Left lung (tissue), 10 donors: ENCODE measurements around the gene RET. TPM values are rescaled to one million over a fixed set of nuclear protein-coding genes. Genes with fewer than 3 reads are reported as not detected.

Experiments used
- ATAC-seq: fragments of 200-7000 bp; cut with Tn5 transposase; one replicate; pipeline ENCODE4 v1.9.1; 2020; ENCODE audit warnings: moderate library complexity
- DNase-seq, 4 donors: peaks; one replicate each; pipeline ENCODE4 v3.0.0-alpha.2; 2013 to 2020
- H3K27ac ChIP-seq, 2 donors: fragments of 200-600 bp; sonication (generic) in 1 of 2; one replicate each; pipeline versions ENCODE4 v1.5.0 to v1.8.0; 2020 to 2021
- H3K27me3 ChIP-seq, 2 donors: fragments of 200-600 bp; sonication (generic) in 1 of 2; one replicate each; pipeline versions ENCODE4 v1.5.0 to v1.8.0; 2020 to 2021
- H3K36me3 ChIP-seq, 2 donors: fragments of 200-600 bp; sonication (generic) in 1 of 2; one replicate each; pipeline versions ENCODE4 v1.5.0 to v1.8.0; 2020 to 2021
- H3K4me1 ChIP-seq, 2 donors: fragments of 200-600 bp; one replicate each; pipeline ENCODE4 v1.8.0; 2021
- H3K4me3 ChIP-seq, 2 donors: fragments of 200-600 bp; sonication (generic) in 1 of 2; one replicate each; pipeline versions ENCODE4 v1.5.0 to v1.8.0; 2020 to 2021; ENCODE audit warnings: mild to moderate bottlenecking in 1 of 2
- H3K9me3 ChIP-seq, 2 donors: fragments of 200-600 bp; sonication (generic) in 1 of 2; one replicate each; pipeline versions ENCODE4 v1.5.0 to v1.8.0; 2020 to 2021
- CTCF ChIP-seq, 2 donors: fragments of 200-600 bp; sonication (generic) in 1 of 2; IDR thresholded peaks; one replicate each; pipeline versions ENCODE4 v1.5.0 to v1.8.0; 2021; ENCODE audit warnings: antibody characterized with exemption in 2 of 2
- intact Hi-C, 2 donors: fragments of 100-400 bp; cut with DNase I; formaldehyde crosslinking; loops; one replicate each; pipeline versions ENCODE4 v1.11.2 to v1.14.2; 2022
- polyA plus RNA-seq, 6 donors: library from polyadenylated mRNA; unstranded; fragments of 120-200 nt; gene quantifications; one replicate each; pipeline ENCODE4 v1.2.1, GENCODE V29; 2013; ENCODE audit not compliant: insufficient read length in 6 of 6
- total RNA-seq, 2 donors: library from RNA; stranded (reverse); fragmentation: NEBNext Ultra II Directional; extraction: Animal tissue kit (Norgen Biotek cat#: 25700); gene quantifications; one replicate each; pipeline ENCODE4 v1.2.1, GENCODE V29; 2021
- donor health status: DM: no; HTN: yes; CAD: no.
- donor health status: DM: no; HTN: no; CAD: no.

The RET gene
- total and polyA plus RNA-seq, 8 donors, result 0.97 to 3.8 (median 2.0) TPM

GRCh38 chr10:43106256-43107091, 29.6 kb downstream of the RET start:
- ATAC-seq, result no peak
- peaks cover 12 to 38% of the 10 kb centered on the region in 2 donors for H3K27me3 ChIP-seq
- peaks cover 8 to 25% of the 10 kb centered on the region in 2 donors for H3K4me1 ChIP-seq
- no peak for TF ChIP-seq CTCF (IDR thresholded peaks at IDR 0.05)
- no peaks in the 10 kb centered on the region for H3K9me3 ChIP-seq
- H3K36me3 ChIP-seq, result no peaks in the 10 kb centered on the region
- peak in 1 of 4 donors; percentile 78 for DNase-seq
- H3K4me3 ChIP-seq, result no peak overlapping the region
- H3K27ac ChIP-seq, result no peak overlapping the region
- intact Hi-C loops, result no loop called here

GRCh38 chr10:43108951-43109350, 32.1 kb downstream of the RET start:
- H3K27me3 ChIP-seq, result peaks cover 12 to 14% of the 10 kb centered on the region in 2 donors
- no peak overlapping the region for H3K4me3 ChIP-seq
- no peaks in the 10 kb centered on the region for H3K9me3 ChIP-seq
- no peak for ATAC-seq
- H3K36me3 ChIP-seq, result no peaks in the 10 kb centered on the region
- no peak for TF ChIP-seq CTCF (IDR thresholded peaks at IDR 0.05)
- intact Hi-C loops, result no loop called here
- H3K4me1 ChIP-seq, result peaks cover 8 to 25% of the 10 kb centered on the region in 2 donors
- peak in 1 of 4 donors; percentile 77 for DNase-seq
- no peak overlapping the region for H3K27ac ChIP-seq

- Histone ChIP-seq H3K9me3 (no peaks in the 10 kb centered on the region), H3K27ac (no peak overlapping the region), H3K4me3 (no peak overlapping the region), H3K36me3 (no peaks in the 10 kb centered on the region), H3K27me3 (peaks cover 6% of the 10 kb centered on the region in 2 donors), H3K4me1 (peaks cover 4 to 20% of the 10 kb centered on the region in 2 donors)
- DNase-seq (peak in 1 of 4 donors; percentile 69), ATAC-seq (no peak)
- intact Hi-C loops, result no loop called here
- TF ChIP-seq CTCF (IDR thresholded peaks at IDR 0.05), result no peak
Measured at GRCh38 chr10:43109671-43110249, 32.9 kb downstream of the RET start.

- H3K4me1 ChIP-seq, result peaks cover 0 to 13% of the 10 kb centered on the region in 2 donors
- TF ChIP-seq CTCF (IDR thresholded peaks at IDR 0.05), result no peak
- no peaks in the 10 kb centered on the region for H3K36me3 ChIP-seq
- no peaks in the 10 kb centered on the region for H3K9me3 ChIP-seq
- no peak overlapping the region for H3K27ac ChIP-seq
- intact Hi-C loops, result no loop called here
- no peaks in the 10 kb centered on the region for H3K27me3 ChIP-seq
- ATAC-seq (peak; percentile 23), DNase-seq (peak; percentile 41 to 76 (median 58))
- H3K4me3 ChIP-seq, result no peak overlapping the region
Measured at GRCh38 chr10:43110338-43111071, 33.6 kb downstream of the RET start.

- H3K27ac ChIP-seq, result no peak overlapping the region
- H3K4me3 ChIP-seq, result no peak overlapping the region
- intact Hi-C loops, result no loop called here
- H3K4me1 ChIP-seq, result peaks cover 0 to 9% of the 10 kb centered on the region in 2 donors
- ATAC-seq, result no peak
- no peak for TF ChIP-seq CTCF (IDR thresholded peaks at IDR 0.05)
- no peaks in the 10 kb centered on the region for H3K27me3 ChIP-seq
- H3K9me3 ChIP-seq, result no peaks in the 10 kb centered on the region
- H3K36me3 ChIP-seq, result no peaks in the 10 kb centered on the region
- peak in 1 of 4 donors; percentile 77 for DNase-seq
Measured at GRCh38 chr10:43111101-43111500, 34.2 kb downstream of the RET start.
